Measurements from ENCODE around the gene PTBP3. TPM values are rescaled to one million over a fixed set of nuclear protein-coding genes. Genes with fewer than 3 reads are reported as not detected.

PTBP3 gene
- total RNA-seq, 1 experiment from 2014 or later, result 23.2 TPM

DNA sequence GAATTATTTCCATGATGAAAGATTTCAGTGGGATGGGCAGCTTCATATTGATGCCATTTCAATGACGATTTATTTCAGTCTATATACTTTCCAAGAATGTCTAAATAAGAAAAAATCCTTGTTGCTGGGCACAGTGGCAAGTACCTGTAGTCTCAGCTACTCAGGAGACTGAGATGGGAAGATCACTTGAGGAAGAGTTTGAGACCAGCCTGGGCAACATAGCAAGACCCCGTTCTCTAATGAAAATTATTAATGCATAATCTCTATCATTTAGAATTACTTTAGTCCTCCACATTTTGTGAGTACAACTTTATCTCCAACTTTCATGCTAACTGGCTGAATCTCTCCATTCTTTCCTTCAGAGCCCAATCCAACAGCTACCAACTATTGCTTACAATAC, 52.5 kb downstream of the PTBP3 start:
- Histone ChIP-seq H3K9me2 (replicated peaks; ENCODE audit: low read length) (no peaks in the 10 kb centered on the region), H3K36me3 (ENCODE audit: low read depth, low read length) (peaks cover 20% of the 10 kb centered on the region), H2AFZ (ENCODE audit: low read length) (no peak overlapping the region), H3K4me2 (ENCODE audit: low read length) (no peak overlapping the region), H3K4me1 (ENCODE audit: insufficient read depth, low read length) (no peaks in the 10 kb centered on the region), H3K27me3 (ENCODE audit: low read length) (no peaks in the 10 kb centered on the region), H3F3A (ENCODE audit: low read length, unreplicated experiment) (no peaks in the 10 kb centered on the region), H3K79me2 (ENCODE audit: low read length) (peaks cover 49% of the 10 kb centered on the region), H4K20me1 (ENCODE audit: low read length) (no peaks in the 10 kb centered on the region), H3K9ac (ENCODE audit: low read length) (no peak overlapping the region), H3K4me3 (ENCODE audit: low read length) (no peak overlapping the region), H3K27ac (ENCODE audit: low read length) (no peak overlapping the region), H3K9me3 (ENCODE audit: low read length) (no peaks in the 10 kb centered on the region)
- no peak for TF ChIP-seq EZH2 (IDR thresholded peaks at IDR 0.05; ENCODE audit: low read length, unreplicated experiment)
- TF ChIP-seq, protein P1, sequence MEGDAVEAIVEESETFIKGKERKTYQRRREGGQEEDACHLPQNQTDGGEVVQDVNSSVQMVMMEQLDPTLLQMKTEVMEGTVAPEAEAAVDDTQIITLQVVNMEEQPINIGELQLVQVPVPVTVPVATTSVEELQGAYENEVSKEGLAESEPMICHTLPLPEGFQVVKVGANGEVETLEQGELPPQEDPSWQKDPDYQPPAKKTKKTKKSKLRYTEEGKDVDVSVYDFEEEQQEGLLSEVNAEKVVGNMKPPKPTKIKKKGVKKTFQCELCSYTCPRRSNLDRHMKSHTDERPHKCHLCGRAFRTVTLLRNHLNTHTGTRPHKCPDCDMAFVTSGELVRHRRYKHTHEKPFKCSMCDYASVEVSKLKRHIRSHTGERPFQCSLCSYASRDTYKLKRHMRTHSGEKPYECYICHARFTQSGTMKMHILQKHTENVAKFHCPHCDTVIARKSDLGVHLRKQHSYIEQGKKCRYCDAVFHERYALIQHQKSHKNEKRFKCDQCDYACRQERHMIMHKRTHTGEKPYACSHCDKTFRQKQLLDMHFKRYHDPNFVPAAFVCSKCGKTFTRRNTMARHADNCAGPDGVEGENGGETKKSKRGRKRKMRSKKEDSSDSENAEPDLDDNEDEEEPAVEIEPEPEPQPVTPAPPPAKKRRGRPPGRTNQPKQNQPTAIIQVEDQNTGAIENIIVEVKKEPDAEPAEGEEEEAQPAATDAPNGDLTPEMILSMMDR (conservative IDR thresholded peaks at IDR 0.05; ENCODE audit: low read depth, low read length), result no peak
- TF ChIP-seq EZH2phosphoT487 (IDR thresholded peaks at IDR 0.05; ENCODE audit: borderline replicate concordance, low read length), result no peak
- ChIA-PET POLR2A (ENCODE audit: unreplicated experiment) (no interaction called here), CTCF (no interaction called here)
- DNase-seq (no peak), ATAC-seq (no peak)
- intact Hi-C loops (cut with micrococcal nuclease), result no loop called here
- no TSS peak for BruUV-seq (replicated peaks)

DNA sequence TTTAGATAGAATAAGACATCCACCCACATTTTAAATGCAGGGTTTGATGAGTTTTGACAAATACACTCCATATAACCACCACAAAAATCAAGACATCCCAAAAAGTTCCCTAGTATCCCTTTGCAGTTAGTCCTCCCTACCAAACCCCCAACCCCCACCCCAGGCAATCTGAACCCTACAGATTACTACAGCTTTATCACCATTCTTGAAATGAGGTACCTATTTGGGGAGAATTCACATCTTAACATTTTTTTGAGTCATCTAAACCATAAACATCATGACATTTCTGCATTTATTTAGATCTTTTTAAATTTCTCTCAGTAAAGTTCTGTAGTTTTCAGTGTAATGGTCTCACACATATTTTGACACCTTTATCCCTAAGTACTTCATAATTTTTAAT, 53.9 kb downstream of the PTBP3 start:
- ATAC-seq (no peak), DNase-seq (no peak)
- no TSS peak for BruUV-seq (replicated peaks)
- Histone ChIP-seq H3K9me3 (ENCODE audit: low read length) (no peaks in the 10 kb centered on the region), H3F3A (ENCODE audit: low read length, unreplicated experiment) (no peaks in the 10 kb centered on the region), H3K4me2 (ENCODE audit: low read length) (no peak overlapping the region), H3K27ac (ENCODE audit: low read length) (no peak overlapping the region), H3K9me2 (replicated peaks; ENCODE audit: low read length) (no peaks in the 10 kb centered on the region), H2AFZ (ENCODE audit: low read length) (no peak overlapping the region), H4K20me1 (ENCODE audit: low read length) (no peaks in the 10 kb centered on the region), H3K9ac (ENCODE audit: low read length) (no peak overlapping the region), H3K36me3 (ENCODE audit: low read depth, low read length) (peaks cover 13% of the 10 kb centered on the region), H3K27me3 (ENCODE audit: low read length) (no peaks in the 10 kb centered on the region), H3K79me2 (ENCODE audit: low read length) (peaks cover 58% of the 10 kb centered on the region), H3K4me1 (ENCODE audit: insufficient read depth, low read length) (no peaks in the 10 kb centered on the region), H3K4me3 (ENCODE audit: low read length) (no peak overlapping the region)
- no peak for TF ChIP-seq EZH2phosphoT487 (IDR thresholded peaks at IDR 0.05; ENCODE audit: borderline replicate concordance, low read length)
- CTCF ChIA-PET, result no interaction called here
- POLR2A ChIA-PET (ENCODE audit: unreplicated experiment), result no interaction called here
- intact Hi-C loops (cut with micrococcal nuclease), result no loop called here

DNA sequence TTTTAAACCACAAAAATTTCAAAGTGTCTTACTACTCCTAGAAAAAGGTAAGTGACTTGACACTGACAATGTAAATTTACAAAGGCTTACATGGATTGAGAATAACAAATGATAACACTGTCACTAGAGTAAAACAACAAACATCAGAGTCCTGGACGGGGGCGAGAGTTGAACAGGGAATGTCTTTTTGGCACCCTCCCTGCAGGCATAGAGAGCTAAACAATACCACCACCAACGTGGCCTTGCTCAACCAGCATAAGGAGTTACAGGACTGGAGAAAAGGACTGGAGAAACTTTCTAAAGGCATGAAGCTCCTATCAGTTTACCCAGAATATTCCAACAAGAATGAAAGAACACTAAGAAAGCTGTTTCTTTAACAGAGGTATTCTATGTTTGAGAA, 55.3 kb downstream of the PTBP3 start:
- ChIA-PET POLR2A (ENCODE audit: unreplicated experiment) (no interaction called here), CTCF (interaction anchor here (0.6 kb wide), 1 partner anchor 52 kb away, joined by 3 read pairs; no protein-coding TSS in a partner anchor)
- intact Hi-C loops (cut with micrococcal nuclease), result no loop called here
- BruUV-seq (replicated peaks), result no TSS peak
- Histone ChIP-seq H3K9ac (ENCODE audit: low read length) (no peak overlapping the region), H3K9me2 (replicated peaks; ENCODE audit: low read length) (no peaks in the 10 kb centered on the region), H3K79me2 (ENCODE audit: low read length) (peaks cover 71% of the 10 kb centered on the region), H2AFZ (ENCODE audit: low read length) (no peak overlapping the region), H3K27me3 (ENCODE audit: low read length) (no peaks in the 10 kb centered on the region), H3K27ac (ENCODE audit: low read length) (no peak overlapping the region), H4K20me1 (ENCODE audit: low read length) (no peaks in the 10 kb centered on the region), H3K4me3 (ENCODE audit: low read length) (no peak overlapping the region), H3K36me3 (ENCODE audit: low read depth, low read length) (peaks cover 3% of the 10 kb centered on the region; the same call in 1 of the 2 replicates), H3F3A (ENCODE audit: low read length, unreplicated experiment) (no peaks in the 10 kb centered on the region), H3K9me3 (ENCODE audit: low read length) (no peaks in the 10 kb centered on the region), H3K4me2 (ENCODE audit: low read length) (no peak overlapping the region), H3K4me1 (ENCODE audit: insufficient read depth, low read length) (peaks cover 8% of the 10 kb centered on the region; the same call in 1 of the 2 replicates)
- no peak for DNase-seq
- no peak for ATAC-seq
- TF ChIP-seq, protein P1 (conservative IDR thresholded peaks at IDR 0.05; ENCODE audit: low read depth, low read length), result no peak
- TF ChIP-seq EZH2 (IDR thresholded peaks at IDR 0.05; ENCODE audit: low read length, unreplicated experiment), result no peak
- TF ChIP-seq EZH2phosphoT487 (IDR thresholded peaks at IDR 0.05; ENCODE audit: borderline replicate concordance, low read length), result no peak

All from PC-3 (cell line).